Left renal pelvis (tissue), 4 donors: ENCODE results near the gene PITRM1. TPM values are rescaled to one million over a fixed set of nuclear protein-coding genes. Genes with fewer than 3 reads are reported as not detected.
A peak's percentile ranks its signal among the peaks of the same experiment; 100 is the strongest.
"Not testable (repeated sequence)": the region's sequence is repeated elsewhere in the genome, so short reads cannot be mapped to it uniquely, and the experiment has no call there.

Experiments
- DNase-seq, 4 donors: peaks; one replicate each; pipeline ENCODE4 v3.0.0-alpha.2; 2013; ENCODE audit warnings: low read depth in 4 of 4, low spot score in 3 of 4
- polyA plus RNA-seq, 4 donors: library from polyadenylated mRNA; unstranded; fragments of 120-200 nt; gene quantifications; one replicate each; pipeline ENCODE4 v1.2.1, GENCODE V29; 2013; ENCODE audit not compliant: insufficient read length in 4 of 4

Gene PITRM1, protein sequence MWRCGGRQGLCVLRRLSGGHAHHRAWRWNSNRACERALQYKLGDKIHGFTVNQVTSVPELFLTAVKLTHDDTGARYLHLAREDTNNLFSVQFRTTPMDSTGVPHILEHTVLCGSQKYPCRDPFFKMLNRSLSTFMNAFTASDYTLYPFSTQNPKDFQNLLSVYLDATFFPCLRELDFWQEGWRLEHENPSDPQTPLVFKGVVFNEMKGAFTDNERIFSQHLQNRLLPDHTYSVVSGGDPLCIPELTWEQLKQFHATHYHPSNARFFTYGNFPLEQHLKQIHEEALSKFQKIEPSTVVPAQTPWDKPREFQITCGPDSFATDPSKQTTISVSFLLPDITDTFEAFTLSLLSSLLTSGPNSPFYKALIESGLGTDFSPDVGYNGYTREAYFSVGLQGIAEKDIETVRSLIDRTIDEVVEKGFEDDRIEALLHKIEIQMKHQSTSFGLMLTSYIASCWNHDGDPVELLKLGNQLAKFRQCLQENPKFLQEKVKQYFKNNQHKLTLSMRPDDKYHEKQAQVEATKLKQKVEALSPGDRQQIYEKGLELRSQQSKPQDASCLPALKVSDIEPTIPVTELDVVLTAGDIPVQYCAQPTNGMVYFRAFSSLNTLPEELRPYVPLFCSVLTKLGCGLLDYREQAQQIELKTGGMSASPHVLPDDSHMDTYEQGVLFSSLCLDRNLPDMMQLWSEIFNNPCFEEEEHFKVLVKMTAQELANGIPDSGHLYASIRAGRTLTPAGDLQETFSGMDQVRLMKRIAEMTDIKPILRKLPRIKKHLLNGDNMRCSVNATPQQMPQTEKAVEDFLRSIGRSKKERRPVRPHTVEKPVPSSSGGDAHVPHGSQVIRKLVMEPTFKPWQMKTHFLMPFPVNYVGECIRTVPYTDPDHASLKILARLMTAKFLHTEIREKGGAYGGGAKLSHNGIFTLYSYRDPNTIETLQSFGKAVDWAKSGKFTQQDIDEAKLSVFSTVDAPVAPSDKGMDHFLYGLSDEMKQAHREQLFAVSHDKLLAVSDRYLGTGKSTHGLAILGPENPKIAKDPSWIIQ
- polyA plus RNA-seq: 10 to 100 TPM; 58.0 to 67.3 (median 61.9) TPM

GRCh38 chr10:3172446-3173170 lies at the start of gene PITRM1:
Gene PITRM1 (minus strand): TSS chr10:3172782. CDS start chr10:3172772, 10 bp downstream.
- DNase-seq: peak; percentile 93 to 96 (median 96)

DNA sequence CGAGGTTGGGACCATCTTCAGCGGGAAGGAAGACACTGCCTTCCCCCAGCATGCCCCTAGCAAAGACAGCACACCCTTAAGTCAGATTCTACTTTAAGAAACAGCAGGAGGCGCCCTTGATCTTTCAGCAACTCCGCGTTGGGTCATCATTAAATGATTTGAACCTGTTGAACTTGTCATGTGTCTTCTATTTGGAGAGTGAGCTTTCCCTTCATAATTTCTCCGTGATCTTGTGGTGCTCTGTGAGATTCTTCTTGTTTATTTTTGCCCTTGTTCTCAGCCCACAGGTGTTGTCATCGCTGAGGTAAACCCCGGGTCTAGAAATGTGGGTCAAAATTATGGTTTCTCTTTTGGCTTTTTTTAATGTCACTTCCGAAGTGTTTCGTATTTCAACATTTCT lies 49.5 kb upstream of the PITRM1 start:
- no peak for DNase-seq

DNA sequence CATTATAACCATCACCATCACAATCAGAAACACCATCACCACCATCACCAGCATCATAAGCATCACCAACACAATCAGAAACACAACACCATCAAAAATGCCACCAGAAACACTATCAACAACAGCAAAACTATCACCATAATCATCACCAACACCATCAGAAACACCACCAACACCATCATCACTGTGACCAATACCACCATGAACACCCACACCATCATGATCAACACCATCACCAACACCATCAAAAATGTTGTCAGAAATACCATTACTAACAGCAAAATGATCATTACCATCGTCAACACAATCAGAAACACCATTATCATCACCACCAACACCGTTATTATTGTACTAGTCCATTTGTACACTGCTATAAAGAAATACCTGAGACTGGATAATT lies 49.0 kb upstream of the PITRM1 start:
- DNase-seq: not testable (repeated sequence)

DNA sequence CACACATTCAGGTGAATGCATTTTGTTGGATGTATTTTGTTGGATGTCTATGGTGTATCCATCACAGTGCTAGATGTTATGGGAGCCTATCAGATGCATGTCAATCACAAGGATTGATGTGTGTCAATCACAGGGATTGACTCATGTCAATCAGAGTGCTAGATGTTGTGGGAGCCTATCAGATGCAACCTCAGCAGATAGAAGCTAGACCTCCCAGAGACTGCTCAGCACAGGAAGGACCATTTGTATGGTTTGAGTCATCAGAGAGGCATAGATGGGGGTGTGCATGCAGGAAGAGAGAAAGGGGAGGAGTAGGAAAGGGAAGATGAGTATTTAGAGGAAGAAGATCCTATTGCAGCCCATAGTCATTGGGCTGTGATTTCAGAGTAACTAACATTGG lies 48.3 kb upstream of the PITRM1 start:
- no peak for DNase-seq

DNA sequence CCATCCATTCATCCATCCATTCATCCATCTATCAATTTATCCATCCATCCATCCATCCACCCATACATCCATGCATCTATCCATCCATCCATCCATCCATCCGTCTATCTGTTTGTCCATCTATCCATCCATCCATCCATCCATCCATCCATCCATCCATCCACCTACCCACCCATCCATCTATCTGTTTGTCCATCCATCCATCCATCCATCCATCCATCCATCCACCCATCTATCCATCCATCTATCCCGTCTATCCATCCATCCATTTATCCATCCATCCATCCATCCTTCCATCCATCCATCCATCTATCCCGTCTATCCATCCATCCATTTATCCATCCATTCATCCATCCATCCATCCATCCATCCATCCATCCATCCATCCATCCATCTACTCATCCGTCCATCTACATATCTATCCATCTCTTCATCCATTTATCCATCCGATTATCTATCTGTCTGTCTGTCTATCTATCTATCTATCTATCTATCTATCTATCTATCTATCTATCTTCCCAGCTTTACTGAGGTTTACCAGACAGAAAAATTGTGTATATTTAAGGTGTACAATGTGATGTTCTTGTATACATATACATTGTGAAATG lies 46.5 kb upstream of the PITRM1 start:
- not testable (repeated sequence) for DNase-seq

GRCh38 chr10:3217853-3218252 lies 45.3 kb upstream of the PITRM1 start:
- no peak for DNase-seq

- DNase-seq: no peak
These were observed 44.7 kb upstream of the PITRM1 start for GRCh38 chr10:3217301-3217700.

DNA sequence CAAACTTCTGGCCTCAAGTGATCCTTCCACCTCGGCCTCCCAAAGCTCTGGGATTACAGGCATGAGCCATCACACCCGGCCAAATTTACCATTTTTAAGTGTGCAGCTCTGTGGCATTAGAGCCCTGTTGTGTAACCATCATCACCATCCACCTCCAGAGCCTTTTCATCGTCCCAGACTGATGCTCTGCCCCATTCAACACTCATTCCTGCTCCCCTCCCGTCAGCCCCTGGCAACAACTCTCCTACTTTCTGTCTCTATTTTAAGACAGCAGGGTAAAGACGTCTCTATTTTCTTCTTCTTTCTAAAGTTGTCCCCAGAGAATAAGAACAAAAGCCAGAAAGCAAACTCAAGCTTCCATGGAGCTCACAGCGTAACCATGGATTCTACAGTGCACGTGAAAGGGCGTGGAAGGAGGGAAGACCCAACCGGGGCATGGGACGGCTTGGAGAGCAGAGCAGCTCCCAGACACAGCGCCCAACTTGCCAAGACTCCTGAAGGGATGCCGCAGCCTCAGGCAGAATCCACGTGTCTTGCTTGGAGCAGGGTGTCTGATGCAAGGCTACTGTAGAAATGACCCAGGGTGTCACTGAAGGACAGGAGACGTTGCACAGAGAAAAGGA lies 42.7 kb upstream of the PITRM1 start:
- no peak for DNase-seq

- peak in 1 of 4 donors; percentile 74 for DNase-seq
These were observed 41.4 kb upstream of the PITRM1 start for GRCh38 chr10:3213758-3214515.

DNA sequence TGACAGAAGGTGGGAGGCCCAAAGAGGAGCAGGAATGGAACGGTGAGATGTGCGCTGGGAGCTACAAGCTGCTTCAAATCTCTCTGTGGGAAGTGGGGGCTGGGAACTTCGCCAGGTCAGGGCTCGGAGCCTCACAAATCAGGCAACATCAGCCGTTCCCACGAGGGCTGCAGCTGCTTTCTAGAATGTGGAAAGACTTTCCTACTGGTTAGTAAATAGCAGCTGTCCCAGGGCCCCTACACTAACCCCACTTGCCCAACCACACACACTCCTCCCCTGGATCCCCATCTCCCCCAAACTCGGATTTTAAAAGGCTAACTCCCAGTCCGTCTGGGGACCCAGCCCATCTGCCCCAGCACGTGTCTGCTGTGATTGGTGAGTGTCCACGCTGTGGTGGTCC lies 40.6 kb upstream of the PITRM1 start:
- DNase-seq: no peak

- DNase-seq: no peak
These were observed 37.8 kb upstream of the PITRM1 start for GRCh38 chr10:3210251-3210877.

GRCh38 chr10:3208481-3209406 lies 36.2 kb upstream of the PITRM1 start:
- DNase-seq: no peak

- DNase-seq: no peak
These were observed 34.8 kb upstream of the PITRM1 start for GRCh38 chr10:3207351-3207750.

DNA sequence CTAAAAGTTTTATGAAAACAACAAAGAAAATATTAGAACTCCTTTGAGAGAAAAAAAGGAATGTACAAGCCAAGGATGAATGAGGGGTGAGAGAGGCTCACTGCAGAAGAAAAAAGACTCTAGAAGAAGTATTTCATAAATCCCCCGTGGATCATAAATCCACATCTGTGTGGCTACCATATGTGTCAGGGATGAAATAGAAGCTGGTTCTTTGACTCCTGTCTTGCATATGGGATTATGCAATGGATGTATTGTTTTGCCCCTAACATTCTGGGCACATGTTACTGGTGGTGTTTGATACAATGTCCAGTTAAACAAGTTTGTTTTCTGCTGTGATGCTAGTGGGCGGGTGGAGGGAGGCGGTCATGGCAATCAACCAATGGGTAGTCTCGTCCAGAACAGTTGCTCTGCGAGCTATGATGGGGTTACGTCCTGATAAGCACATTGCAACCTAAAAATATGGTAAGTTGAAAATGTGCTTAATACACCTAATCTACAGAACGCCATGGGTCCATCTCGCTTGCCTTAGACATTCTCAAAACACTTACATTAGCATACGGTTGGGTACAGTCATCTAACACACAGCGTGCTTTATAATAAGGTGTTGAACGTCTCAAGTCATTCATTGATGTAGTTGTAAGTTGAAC lies 34.1 kb upstream of the PITRM1 start:
- no peak for DNase-seq

DNA sequence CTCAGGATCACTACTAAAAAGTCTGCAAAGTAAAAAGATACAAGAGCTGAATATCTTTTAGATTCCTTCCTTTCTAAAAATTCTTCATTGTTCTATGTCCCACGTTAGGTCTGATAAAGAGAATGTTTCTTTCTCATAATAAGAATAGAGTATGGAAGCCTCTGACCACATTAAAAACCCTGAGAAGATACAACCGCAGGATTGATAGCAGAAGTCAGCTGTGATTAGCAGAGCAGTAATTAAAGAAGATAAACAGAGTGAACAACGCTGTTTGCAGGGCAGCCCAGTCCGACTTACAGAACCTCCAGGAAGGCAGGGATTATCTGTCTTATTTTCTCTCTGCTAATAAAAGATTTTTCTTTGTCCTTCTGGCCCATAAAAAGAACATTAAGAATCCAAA lies 31.4 kb upstream of the PITRM1 start:
- no peak for DNase-seq

GRCh38 chr10:3203016-3203811 lies 30.6 kb upstream of the PITRM1 start:
- no peak for DNase-seq
